ENCODE results near the gene TMEM184A.
"Not testable (repeated sequence)": the region's sequence is repeated elsewhere in the genome, so short reads cannot be mapped to it uniquely, and the experiment has no call there.

TMEM184A gene

GRCh38 chr7:1588978-1589377 lies 33.0 kb upstream of the TMEM184A start:
- DNase-seq, result no peak

- no peak for DNase-seq
Observed at GRCh38 chr7:1587738-1588137, 31.7 kb upstream of the TMEM184A start.

GRCh38 chr7:1586827-1587705 lies 31.1 kb upstream of the TMEM184A start:
- no peak for DNase-seq

- no peak for DNase-seq
Observed at GRCh38 chr7:1586126-1586826, 30.3 kb upstream of the TMEM184A start.

GRCh38 chr7:1585142-1585981 lies 29.4 kb upstream of the TMEM184A start:
- no peak for DNase-seq

GRCh38 chr7:1584700-1585099 lies 28.7 kb upstream of the TMEM184A start:
- DNase-seq, result no peak

GRCh38 chr7:1583241-1583930 lies 27.4 kb upstream of the TMEM184A start:
- DNase-seq, result not testable (repeated sequence)

GRCh38 chr7:1580422-1581030 lies 24.5 kb upstream of the TMEM184A start:
- DNase-seq, result no peak

GRCh38 chr7:1579481-1580421 lies 23.7 kb upstream of the TMEM184A start:
- DNase-seq, result peak; percentile 74

GRCh38 chr7:1578513-1578912 lies 22.5 kb upstream of the TMEM184A start:
- no peak for DNase-seq

- no peak for DNase-seq
Observed at GRCh38 chr7:1576521-1577253, 20.7 kb upstream of the TMEM184A start.

GRCh38 chr7:1575809-1576208 lies 19.8 kb upstream of the TMEM184A start:
- no peak for DNase-seq

- DNase-seq, result no peak
Observed at GRCh38 chr7:1572111-1572822, 16.3 kb upstream of the TMEM184A start.

GRCh38 chr7:1569833-1570632 lies 14.0 kb upstream of the TMEM184A start, which contains the start of gene PSMG3:
PSMG3 (minus strand) TSS chr7:1570032; CDS start chr7:1569339, 693 bp downstream.
- DNase-seq, result peak; percentile 85

- DNase-seq, result no peak
Observed at GRCh38 chr7:1569440-1569832, 13.4 kb upstream of the TMEM184A start.

- no peak for DNase-seq
Observed at GRCh38 chr7:1569016-1569415, 13.0 kb upstream of the TMEM184A start.

- no peak for DNase-seq
Observed at GRCh38 chr7:1567896-1568510, 12.0 kb upstream of the TMEM184A start.
